GM21786 (cell line): ENCODE data around the gene SLC44A2.

Source experiments
- ATAC-seq: cut with Tn5 transposase; IDR thresholded peaks from one replicate; pipeline ENCODE4 v1.9.1; 2021; ENCODE audit not compliant: unreplicated experiment

The SLC44A2 gene

DNA sequence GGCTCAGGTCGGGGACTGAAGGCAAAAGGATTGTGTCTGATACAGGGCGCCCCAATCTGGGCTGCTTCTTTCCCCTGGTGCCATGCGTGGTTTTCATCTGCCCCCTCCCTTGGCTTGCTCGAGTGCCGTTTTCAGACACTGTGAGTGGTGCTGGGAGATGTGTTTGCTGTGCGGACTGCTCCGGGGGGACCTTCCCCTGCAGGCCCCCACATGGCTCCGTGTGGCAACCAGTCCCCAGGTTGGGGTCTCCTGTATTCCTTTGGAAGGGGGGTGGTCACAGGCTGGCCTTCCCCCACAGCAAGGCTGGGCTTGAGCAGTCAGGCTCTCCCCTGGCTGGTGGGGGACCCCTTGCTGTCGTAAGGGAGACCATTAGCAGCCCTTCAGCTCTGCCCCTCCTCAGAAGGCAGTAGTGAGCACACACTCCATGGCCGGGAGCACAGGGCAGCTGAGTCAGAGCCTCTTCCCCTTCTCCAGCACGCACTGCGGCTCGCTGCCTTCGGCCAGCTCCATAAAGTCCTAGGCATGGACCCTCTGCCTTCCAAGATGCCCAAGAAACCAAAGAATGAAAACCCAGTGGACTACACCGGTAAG is 55.3 kb downstream of the SLC44A2 start:
- no peak for ATAC-seq

DNA sequence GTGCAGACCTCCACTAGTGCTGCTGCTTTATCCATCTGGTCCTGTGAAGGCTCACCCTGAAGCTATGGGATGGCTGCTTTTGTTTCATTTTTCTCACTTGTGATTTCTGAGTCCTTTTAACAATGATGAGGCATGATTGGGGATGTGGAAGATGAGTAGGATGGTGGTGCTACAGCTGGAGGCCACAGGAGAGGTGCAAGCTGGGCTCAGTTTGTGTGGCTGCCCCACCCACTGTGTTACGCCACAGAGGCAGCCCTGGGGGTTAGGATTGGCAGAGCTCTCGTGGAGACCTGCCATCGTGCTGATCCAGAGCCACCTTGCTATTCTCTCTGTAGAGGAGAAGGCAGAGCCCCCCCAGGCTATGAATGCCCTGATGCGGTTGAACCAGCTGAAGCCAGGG is 56.3 kb downstream of the SLC44A2 start:
- ATAC-seq: no peak

DNA sequence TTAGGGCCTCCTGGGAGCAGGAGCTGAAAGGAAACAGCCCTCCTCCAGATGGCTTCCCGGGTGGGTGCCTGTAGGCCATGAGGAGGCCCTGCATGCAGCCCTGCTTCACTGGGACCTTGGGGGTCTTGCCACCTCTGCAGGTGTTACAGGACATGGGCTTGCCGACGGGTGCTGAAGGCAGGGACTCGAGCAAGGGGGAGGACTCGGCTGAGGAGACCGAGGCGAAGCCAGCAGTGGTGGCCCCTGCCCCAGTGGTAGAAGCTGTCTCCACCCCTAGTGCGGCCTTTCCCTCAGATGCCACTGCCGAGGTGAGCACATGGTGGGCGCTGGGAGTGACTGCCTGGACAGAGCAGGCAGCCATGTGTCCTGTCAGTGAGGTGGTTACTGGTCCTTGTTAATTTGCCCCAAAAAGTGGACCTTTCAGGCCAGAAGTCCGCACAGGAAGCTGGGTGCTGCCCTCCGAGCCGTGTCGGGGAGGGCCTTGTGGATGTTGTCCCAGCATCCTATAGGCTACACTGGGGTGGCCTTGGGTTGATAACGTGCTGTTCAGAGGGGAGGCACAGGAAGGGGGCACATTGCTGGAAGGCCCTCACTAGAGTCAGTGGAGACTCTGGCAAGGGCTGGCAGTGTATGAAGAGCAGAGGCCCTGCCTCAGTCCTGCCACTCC is 57.2 kb downstream of the SLC44A2 start:
- ATAC-seq: no peak

GRCh38 chr19:10683064-10683426 is 57.7 kb downstream of the SLC44A2 start:
- ATAC-seq: no peak

DNA sequence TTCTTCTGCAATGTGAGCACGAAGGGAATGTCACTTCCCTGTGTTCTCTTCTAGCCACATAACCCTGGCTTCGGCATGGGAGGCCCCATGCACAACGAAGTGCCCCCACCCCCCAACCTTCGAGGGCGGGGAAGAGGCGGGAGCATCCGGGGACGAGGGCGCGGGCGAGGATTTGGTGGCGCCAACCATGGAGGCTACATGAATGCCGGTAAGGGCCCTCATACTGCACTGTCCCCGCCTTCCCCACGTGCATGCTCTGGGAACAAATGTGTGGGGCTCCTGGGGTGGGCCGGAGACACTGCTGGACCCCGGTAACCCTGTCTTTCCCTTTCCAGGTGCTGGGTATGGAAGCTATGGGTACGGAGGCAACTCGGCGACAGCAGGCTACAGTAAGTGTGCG is 58.2 kb downstream of the SLC44A2 start:
- no peak for ATAC-seq

DNA sequence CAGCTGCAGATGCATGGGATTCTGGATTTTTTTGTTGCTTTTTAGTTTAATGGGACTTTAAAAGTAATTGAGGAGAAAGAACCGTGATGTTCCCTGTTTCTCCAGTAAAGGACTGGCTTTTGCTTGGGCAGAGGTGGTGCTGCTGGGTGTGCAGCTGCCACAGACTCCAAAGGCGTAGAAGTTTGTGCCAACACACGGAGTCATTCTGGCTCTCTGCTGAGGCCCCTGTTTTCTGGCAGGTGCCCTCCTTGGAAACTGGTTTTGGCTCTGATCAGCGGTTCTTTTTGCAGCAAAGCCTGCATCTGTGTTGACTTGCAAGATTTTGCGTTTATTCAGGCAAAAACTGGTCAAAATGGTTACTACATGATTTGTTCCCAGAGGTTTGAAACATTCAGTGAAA is 59.9 kb downstream of the SLC44A2 start:
- no peak for ATAC-seq

GRCh38 chr19:10686193-10686592 is 60.8 kb downstream of the SLC44A2 start:
- ATAC-seq: no peak

GRCh38 chr19:10686661-10687517 is 61.5 kb downstream of the SLC44A2 start:
- no peak for ATAC-seq

- no peak for ATAC-seq
These were observed 62.4 kb downstream of the SLC44A2 start for GRCh38 chr19:10687518-10688288.

DNA sequence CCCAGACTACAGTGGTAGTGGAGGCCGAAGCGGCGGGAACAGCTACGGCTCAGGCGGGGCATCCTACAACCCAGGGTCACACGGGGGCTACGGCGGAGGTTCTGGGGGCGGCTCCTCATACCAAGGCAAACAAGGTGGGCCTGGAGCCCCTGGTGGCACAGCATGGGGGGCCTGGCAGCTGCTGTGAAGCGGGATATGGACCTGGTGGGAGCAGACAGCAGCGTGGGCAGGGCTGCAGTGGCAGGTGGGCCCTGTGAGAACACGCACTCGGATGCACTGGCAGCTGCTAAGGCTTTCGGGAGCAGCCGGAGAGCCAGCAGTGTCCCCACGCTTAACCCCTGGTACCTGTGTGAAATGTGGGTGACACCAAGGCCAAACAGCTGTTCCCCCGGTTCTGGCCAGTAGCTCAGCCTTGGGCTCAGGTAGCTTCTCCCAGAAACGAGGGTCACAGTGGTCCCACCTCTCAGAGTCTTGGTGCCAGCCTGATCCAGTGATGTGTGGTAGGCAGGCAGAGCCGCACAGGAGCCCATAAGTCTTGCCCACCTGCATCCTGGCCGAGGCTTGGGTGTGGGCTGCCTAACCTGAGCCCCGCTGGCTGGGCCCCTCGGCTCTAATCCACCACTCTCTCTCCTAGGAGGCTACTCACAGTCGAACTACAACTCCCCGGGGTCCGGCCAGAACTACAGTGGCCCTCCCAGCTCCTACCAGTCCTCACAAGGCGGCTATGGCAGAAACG is 63.4 kb downstream of the SLC44A2 start:
- no peak for ATAC-seq

DNA sequence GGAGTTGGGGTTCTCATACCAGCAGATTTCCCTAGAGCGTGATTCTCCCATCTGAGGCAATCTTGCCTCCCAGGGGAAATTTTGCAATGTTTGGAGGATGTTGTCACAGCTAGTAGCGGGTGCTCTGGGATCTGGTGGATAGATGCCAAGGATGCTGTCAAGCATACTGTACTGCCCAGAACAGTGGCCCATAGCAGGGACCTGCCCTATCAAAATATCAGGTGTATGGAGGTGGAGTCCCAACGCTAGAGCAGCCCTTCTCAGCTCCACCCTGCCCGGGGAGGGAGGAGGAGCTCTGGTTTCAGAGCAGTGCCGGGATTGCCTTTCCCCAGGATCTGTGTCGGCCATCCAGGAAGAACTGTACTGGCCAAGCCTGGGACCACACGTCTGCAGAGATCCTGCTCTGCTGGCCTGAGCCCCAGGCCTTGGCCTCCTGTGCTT is 65.0 kb downstream of the SLC44A2 start:
- ATAC-seq: no peak

DNA sequence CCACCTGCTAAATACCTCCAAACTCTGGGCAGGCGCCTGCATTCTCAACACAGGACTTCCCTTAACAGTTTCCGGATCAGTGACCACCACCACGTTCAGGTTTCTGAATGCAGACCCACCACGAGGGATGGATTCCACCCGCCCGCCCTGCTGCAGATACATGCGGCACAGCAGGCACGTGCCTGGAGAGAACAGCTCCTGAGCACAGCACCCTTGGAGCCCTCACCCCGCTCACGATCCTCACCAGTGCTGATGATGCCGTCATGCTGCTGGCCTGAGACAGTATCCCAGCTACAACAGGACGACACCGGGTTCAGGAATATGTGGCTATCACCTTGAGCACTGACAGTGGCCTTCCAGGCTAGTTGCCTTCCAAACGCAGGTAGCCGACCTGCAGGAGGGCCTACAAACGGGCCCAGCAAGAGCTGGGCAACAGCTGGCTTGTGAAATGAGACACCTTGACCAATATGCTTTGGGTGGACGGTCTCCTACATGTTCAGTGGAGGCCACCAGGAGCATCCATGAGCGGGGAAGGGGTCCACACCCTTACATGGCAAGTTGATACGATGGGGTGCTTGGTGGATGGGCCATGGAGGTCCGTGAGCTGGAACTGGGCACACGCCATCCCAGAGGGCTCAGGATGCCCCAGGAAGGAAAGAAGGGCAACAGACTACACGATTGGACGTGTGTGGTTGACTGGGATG is 66.0 kb downstream of the SLC44A2 start:
- no peak for ATAC-seq

DNA sequence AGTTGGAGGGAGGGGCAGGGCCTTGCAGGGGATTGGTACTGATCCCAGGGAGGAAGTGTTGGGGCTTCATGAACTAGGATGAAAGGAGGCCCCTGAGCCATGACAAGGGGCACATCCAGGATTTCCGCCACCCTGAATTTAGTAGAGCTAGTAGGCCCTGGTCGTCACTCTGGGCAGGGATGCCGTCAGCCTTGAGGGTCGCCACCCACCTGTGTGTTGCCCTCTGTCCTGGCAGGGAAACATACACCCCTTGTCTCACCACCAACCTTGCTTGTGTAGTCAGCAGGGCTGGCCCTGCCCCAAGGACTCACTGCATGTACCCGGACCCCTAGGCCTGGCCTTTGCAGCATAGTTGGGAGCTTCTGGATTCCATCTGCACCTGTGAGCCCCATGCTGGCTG is 66.5 kb downstream of the SLC44A2 start:
- ATAC-seq: no peak

- no peak for ATAC-seq
These were observed 67.4 kb downstream of the SLC44A2 start for GRCh38 chr19:10692673-10693264.
